Astrocyte (in vitro differentiated cells and primary cell): Measurements from ENCODE around the gene UCN2.

Experiments
- CTCF ChIP-seq: IDR thresholded peaks from 2 replicates; pipeline ENCODE4 v1.5.1; 2011; ENCODE audit warnings: low read depth, mild to moderate bottlenecking, inconsistent platforms, low read length, moderate library complexity; ENCODE audit not compliant: insufficient read depth
- EZH2 ChIP-seq: IDR thresholded peaks from 2 replicates; pipeline ENCODE4 v1.6.1; 2012; ENCODE audit warnings: mild to moderate bottlenecking, low read length, inconsistent platforms; ENCODE audit not compliant: insufficient read depth

- no peak for TF ChIP-seq EZH2
- no peak for TF ChIP-seq CTCF
Measured at GRCh38 chr3:48562367-48563095, 1.1 kb downstream of the UCN2 start.
